HEK293 (cell line): Measurements from ENCODE around the gene MVB12A.
A peak's percentile ranks its signal among the peaks of the same experiment; 100 is the strongest.

Source experiments
- EGR2 ChIP-seq: fragments of 450-650 bp; formaldehyde crosslinking; IDR thresholded peaks from 2 replicates; pipeline ENCODE4 v1.5.1; 2016; ENCODE audit warnings: low read depth, missing biosample characterization, missing genetic modification characterization
- HOXC10 ChIP-seq: sonication (generic); formaldehyde crosslinking; IDR thresholded peaks from 2 replicates; pipeline ENCODE4 v1.8.1; 2023; ENCODE audit warnings: mild to moderate bottlenecking, missing genetic modification reagents
- KLF8 ChIP-seq: fragments of 450-650 bp; formaldehyde crosslinking; IDR thresholded peaks from 2 replicates; pipeline ENCODE4 v1.5.1; 2016; ENCODE audit warnings: missing biosample characterization, missing genetic modification characterization
- RBAK ChIP-seq: fragments of 450-650 bp; formaldehyde crosslinking; IDR thresholded peaks from 2 replicates; pipeline ENCODE4 v1.5.1; 2016; ENCODE audit warnings: missing biosample characterization, missing genetic modification characterization
- SP3 ChIP-seq: fragments of 450-650 bp; formaldehyde crosslinking; IDR thresholded peaks from 2 replicates; pipeline ENCODE4 v1.5.1; 2016; ENCODE audit warnings: missing biosample characterization, missing genetic modification characterization
- SP7 ChIP-seq: fragments of 450-650 bp; formaldehyde crosslinking; IDR thresholded peaks from 2 replicates; pipeline ENCODE4 v1.5.1; 2016; ENCODE audit warnings: missing biosample characterization, missing genetic modification characterization
- ZBTB20 ChIP-seq: fragments of 450-650 bp; formaldehyde crosslinking; IDR thresholded peaks from 2 replicates; pipeline ENCODE4 v1.5.1; 2016; ENCODE audit warnings: missing biosample characterization, missing genetic modification characterization
- ZFP69B ChIP-seq: fragments of 450-650 bp; formaldehyde crosslinking; IDR thresholded peaks from 2 replicates; pipeline ENCODE4 v1.5.1; 2016; ENCODE audit warnings: missing biosample characterization, missing genetic modification characterization
- ZNF146 ChIP-seq: fragments of 450-650 bp; formaldehyde crosslinking; IDR thresholded peaks from 2 replicates; pipeline ENCODE4 v1.5.1; 2016; ENCODE audit warnings: missing biosample characterization, missing genetic modification characterization
- ZNF24 ChIP-seq: fragments of 450-650 bp; formaldehyde crosslinking; IDR thresholded peaks from 2 replicates; pipeline ENCODE4 v1.5.1; 2016; ENCODE audit warnings: missing biosample characterization, missing genetic modification characterization
- ZNF280D ChIP-seq: fragments of 450-650 bp; formaldehyde crosslinking; IDR thresholded peaks from 2 replicates; pipeline ENCODE4 v1.5.1; 2016; ENCODE audit warnings: missing biosample characterization, missing genetic modification characterization
- ZNF423 ChIP-seq: fragments of 450-650 bp; formaldehyde crosslinking; IDR thresholded peaks from 2 replicates; pipeline ENCODE4 v1.5.1; 2016; ENCODE audit warnings: missing biosample characterization, missing genetic modification characterization
- ZNF548 ChIP-seq: fragments of 450-650 bp; formaldehyde crosslinking; IDR thresholded peaks from 2 replicates; pipeline ENCODE4 v1.5.1; 2016; ENCODE audit warnings: missing biosample characterization, missing genetic modification characterization
- ZNF555 ChIP-seq: fragments of 450-650 bp; formaldehyde crosslinking; conservative IDR thresholded peaks from 2 replicates; pipeline ENCODE4 v1.5.1; 2017; ENCODE audit warnings: missing biosample characterization, mild to moderate bottlenecking, missing genetic modification characterization, inconsistent platforms
- ZNF585B ChIP-seq: fragments of 450-650 bp; formaldehyde crosslinking; IDR thresholded peaks from 2 replicates; pipeline ENCODE4 v1.5.1; 2016; ENCODE audit warnings: missing biosample characterization, missing genetic modification characterization
- ZNF600 ChIP-seq: fragments of 450-650 bp; formaldehyde crosslinking; IDR thresholded peaks from 2 replicates; pipeline ENCODE4 v1.5.1; 2016; ENCODE audit warnings: missing biosample characterization, missing genetic modification characterization
- ZNF629 ChIP-seq: fragments of 450-650 bp; formaldehyde crosslinking; IDR thresholded peaks from 2 replicates; pipeline ENCODE4 v1.5.1; 2017; ENCODE audit warnings: missing biosample characterization, missing genetic modification characterization
- ZSCAN16 ChIP-seq: fragments of 450-650 bp; formaldehyde crosslinking; IDR thresholded peaks from 2 replicates; pipeline ENCODE4 v1.5.1; 2016; ENCODE audit warnings: missing biosample characterization, missing genetic modification characterization
- ZSCAN30 ChIP-seq: fragments of 450-650 bp; IDR thresholded peaks from 2 replicates; pipeline ENCODE4 v1.5.1; 2018; ENCODE audit warnings: missing biosample characterization, mild to moderate bottlenecking, missing genetic modification characterization, moderate library complexity
- TF ChIP-seq, protein P1 (sequence below): fragments of 450-650 bp; formaldehyde crosslinking; IDR thresholded peaks from 2 replicates; pipeline ENCODE4 v1.5.1; 2016; ENCODE audit warnings: missing biosample characterization, missing genetic modification characterization
- TF ChIP-seq, protein P2 (sequence below): fragments of 450-650 bp; formaldehyde crosslinking; IDR thresholded peaks from 2 replicates; pipeline ENCODE4 v1.5.1; 2016; ENCODE audit warnings: missing biosample characterization, missing genetic modification characterization
- TF ChIP-seq, protein P3 (sequence below): fragments of 450-650 bp; formaldehyde crosslinking; IDR thresholded peaks from 2 replicates; pipeline ENCODE4 v1.5.1; 2016; ENCODE audit warnings: missing biosample characterization, missing genetic modification characterization
- TF ChIP-seq, protein P4 (sequence below): fragments of 450-650 bp; IDR thresholded peaks from 2 replicates; pipeline ENCODE4 v1.5.1; 2018; ENCODE audit warnings: missing biosample characterization, missing genetic modification characterization

Gene MVB12A

GRCh38 chr19:17450264-17451075, 30.6 kb downstream of the MVB12A start (continued):
- TF ChIP-seq KLF8 (tag by site-specific recombination) = peak; percentile 31; the same call in 1 of the 2 replicates
- TF ChIP-seq, protein P1, sequence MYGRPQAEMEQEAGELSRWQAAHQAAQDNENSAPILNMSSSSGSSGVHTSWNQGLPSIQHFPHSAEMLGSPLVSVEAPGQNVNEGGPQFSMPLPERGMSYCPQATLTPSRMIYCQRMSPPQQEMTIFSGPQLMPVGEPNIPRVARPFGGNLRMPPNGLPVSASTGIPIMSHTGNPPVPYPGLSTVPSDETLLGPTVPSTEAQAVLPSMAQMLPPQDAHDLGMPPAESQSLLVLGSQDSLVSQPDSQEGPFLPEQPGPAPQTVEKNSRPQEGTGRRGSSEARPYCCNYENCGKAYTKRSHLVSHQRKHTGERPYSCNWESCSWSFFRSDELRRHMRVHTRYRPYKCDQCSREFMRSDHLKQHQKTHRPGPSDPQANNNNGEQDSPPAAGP (tag by site-specific recombination) = peak; percentile 34; the same call in 1 of the 2 replicates
- TF ChIP-seq ZSCAN30 (tag by site-specific recombination) = no peak
- 0 out of 2 replicates have a peak, but pooled peaks have one; percentile 34 for TF ChIP-seq ZNF24 (tag by site-specific recombination)
- no peak for TF ChIP-seq ZNF548
- TF ChIP-seq ZNF423 (tag by site-specific recombination) = no peak
- 0 out of 2 replicates have a peak, but pooled peaks have one; percentile 9 for TF ChIP-seq ZNF629 (tag by site-specific recombination)
- TF ChIP-seq, protein P2, sequence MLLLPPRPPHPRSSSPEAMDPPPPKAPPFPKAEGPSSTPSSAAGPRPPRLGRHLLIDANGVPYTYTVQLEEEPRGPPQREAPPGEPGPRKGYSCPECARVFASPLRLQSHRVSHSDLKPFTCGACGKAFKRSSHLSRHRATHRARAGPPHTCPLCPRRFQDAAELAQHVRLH (tag by site-specific recombination) = peak; percentile 79
- peak; percentile 37; the same call in 1 of the 2 replicates for TF ChIP-seq ZNF600
- no peak for TF ChIP-seq ZNF585B (tag by site-specific recombination)
- TF ChIP-seq, protein P3, sequence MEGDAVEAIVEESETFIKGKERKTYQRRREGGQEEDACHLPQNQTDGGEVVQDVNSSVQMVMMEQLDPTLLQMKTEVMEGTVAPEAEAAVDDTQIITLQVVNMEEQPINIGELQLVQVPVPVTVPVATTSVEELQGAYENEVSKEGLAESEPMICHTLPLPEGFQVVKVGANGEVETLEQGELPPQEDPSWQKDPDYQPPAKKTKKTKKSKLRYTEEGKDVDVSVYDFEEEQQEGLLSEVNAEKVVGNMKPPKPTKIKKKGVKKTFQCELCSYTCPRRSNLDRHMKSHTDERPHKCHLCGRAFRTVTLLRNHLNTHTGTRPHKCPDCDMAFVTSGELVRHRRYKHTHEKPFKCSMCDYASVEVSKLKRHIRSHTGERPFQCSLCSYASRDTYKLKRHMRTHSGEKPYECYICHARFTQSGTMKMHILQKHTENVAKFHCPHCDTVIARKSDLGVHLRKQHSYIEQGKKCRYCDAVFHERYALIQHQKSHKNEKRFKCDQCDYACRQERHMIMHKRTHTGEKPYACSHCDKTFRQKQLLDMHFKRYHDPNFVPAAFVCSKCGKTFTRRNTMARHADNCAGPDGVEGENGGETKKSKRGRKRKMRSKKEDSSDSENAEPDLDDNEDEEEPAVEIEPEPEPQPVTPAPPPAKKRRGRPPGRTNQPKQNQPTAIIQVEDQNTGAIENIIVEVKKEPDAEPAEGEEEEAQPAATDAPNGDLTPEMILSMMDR (tag by site-specific recombination) = no peak
- no peak for TF ChIP-seq ZNF555
- peak; percentile 100 for TF ChIP-seq ZNF146 (tag by site-specific recombination)
- peak; percentile 82 for TF ChIP-seq ZNF280D (tag by site-specific recombination)
- no peak for TF ChIP-seq ZFP69B (tag by site-specific recombination)
- peak; percentile 81 for TF ChIP-seq EGR2 (tag by site-specific recombination)
- TF ChIP-seq ZBTB20 (tag by site-specific recombination) = 0 out of 2 replicates have a peak, but pooled peaks have one; percentile 8
- 0 out of 2 replicates have a peak, but pooled peaks have one; percentile 17 for TF ChIP-seq SP7 (tag by site-specific recombination)
- TF ChIP-seq, protein P4, sequence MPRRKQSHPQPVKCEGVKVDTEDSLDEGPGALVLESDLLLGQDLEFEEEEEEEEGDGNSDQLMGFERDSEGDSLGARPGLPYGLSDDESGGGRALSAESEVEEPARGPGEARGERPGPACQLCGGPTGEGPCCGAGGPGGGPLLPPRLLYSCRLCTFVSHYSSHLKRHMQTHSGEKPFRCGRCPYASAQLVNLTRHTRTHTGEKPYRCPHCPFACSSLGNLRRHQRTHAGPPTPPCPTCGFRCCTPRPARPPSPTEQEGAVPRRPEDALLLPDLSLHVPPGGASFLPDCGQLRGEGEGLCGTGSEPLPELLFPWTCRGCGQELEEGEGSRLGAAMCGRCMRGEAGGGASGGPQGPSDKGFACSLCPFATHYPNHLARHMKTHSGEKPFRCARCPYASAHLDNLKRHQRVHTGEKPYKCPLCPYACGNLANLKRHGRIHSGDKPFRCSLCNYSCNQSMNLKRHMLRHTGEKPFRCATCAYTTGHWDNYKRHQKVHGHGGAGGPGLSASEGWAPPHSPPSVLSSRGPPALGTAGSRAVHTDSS = peak; percentile 74
- TF ChIP-seq ZSCAN16 (tag by site-specific recombination) = no peak
- TF ChIP-seq HOXC10 = no peak
- TF ChIP-seq SP3 (tag by site-specific recombination) = peak; percentile 40
- 0 out of 2 replicates have a peak, but pooled peaks have one; percentile 51 for TF ChIP-seq RBAK
